Activated T-cell treated with anti-CD3 and anti-CD28 coated beads, Interleukin-2, amount 50 U/mL, for 4 hours (primary cell): ENCODE measurements around the gene AEBP1. TPM values are rescaled to one million over a fixed set of nuclear protein-coding genes. Genes with fewer than 3 reads are reported as not detected.
A peak's percentile ranks its signal among the peaks of the same experiment; 100 is the strongest.
"Not testable (repeated sequence)": the region's sequence is repeated elsewhere in the genome, so short reads cannot be mapped to it uniquely, and the experiment has no call there.

Source experiments
- ATAC-seq, 2 donors: fragments of 200-7000 bp; cut with Tn5 transposase; one replicate each; pipeline ENCODE4 v1.10.0; 2021
- DNase-seq: peaks from one replicate; pipeline ENCODE4 v3.0.0-alpha.2; 2020
- H3K27me3 Mint-ChIP-seq: one replicate; pipeline ENCODE4 v1.8.0; 2021; ENCODE audit warnings: low read depth, mixed read lengths
- H3K36me3 Mint-ChIP-seq: one replicate; pipeline ENCODE4 v1.8.0; 2022; ENCODE audit warnings: mixed read lengths; ENCODE audit not compliant: insufficient read depth
- H3K4me1 Mint-ChIP-seq: one replicate; pipeline ENCODE4 v1.8.0; 2021; ENCODE audit warnings: low read depth, mixed read lengths
- H3K4me3 Mint-ChIP-seq: one replicate; pipeline ENCODE4 v1.8.0; 2021; ENCODE audit warnings: mild to moderate bottlenecking, moderate library complexity, mixed read lengths
- H3K9me3 Mint-ChIP-seq: one replicate; pipeline ENCODE4 v1.8.0; 2021; ENCODE audit warnings: mixed read lengths
- total RNA-seq, 3 donors: library from RNA; stranded (reverse); gene quantifications; one replicate each; pipeline ENCODE4 v1.2.1, GENCODE V29; 2021

AEBP1 gene
- total RNA-seq, 3 donors from 2014 or later, result 26.7 to 36.3 (median 35.7) TPM

DNA sequence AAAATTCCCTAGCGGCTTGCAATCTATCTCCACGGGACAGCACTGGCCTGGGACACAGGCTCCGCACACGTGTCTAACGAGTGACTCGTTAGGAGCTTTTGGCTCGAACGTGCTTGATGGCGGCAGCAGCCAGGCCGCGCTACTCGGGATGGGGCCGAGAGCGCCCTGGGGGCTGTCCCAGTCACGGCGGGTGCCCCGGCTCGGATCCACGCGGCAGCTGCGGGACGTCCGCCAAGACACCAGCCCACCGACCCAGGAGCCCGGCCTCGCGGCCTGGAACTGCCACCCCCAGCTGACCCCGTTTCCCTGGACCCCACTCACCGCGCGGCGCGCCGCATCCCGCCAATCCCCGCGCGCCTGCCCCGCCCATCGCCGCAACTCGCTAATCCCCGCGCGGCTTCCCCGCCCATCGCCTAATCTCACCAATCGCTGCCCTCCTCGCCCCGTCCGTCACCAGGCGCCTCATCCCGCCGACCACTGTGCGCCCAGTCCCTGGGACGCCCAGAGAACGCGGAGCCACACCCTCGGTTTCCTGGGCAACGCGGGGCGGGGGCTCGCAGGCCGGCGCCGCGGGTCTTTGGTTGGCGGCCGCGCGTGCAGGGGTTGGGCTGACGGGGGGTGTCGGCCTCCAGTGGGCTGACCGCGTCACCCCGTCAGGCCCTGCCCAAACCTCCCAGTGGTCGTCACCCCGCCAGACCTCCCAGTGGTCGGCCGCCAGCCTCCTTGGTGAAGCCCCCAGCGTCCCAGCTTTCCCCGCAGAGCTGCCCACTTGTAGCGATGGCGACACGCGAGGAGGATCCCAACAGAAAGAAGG is 19.3 kb downstream of the AEBP1 start, which contains the start of gene POLD2:
Gene POLD2, minus strand, starts transcription at position 359 of the 814 bp plus-strand sequence. CDS start 1,495 bp downstream, outside the sequence.
- Mint-ChIP-seq H3K4me1 (peaks cover 33% of the 10 kb centered on the region), H3K4me3 (peak within 1 kb of the TSS; percentile 88), H3K36me3 (peaks cover 29% of the 10 kb centered on the region), H3K27me3 (peaks cover 3% of the 10 kb centered on the region), H3K9me3 (no peaks in the 10 kb centered on the region)
- ATAC-seq (peak; percentile 99), DNase-seq (peak; percentile 97)

DNA sequence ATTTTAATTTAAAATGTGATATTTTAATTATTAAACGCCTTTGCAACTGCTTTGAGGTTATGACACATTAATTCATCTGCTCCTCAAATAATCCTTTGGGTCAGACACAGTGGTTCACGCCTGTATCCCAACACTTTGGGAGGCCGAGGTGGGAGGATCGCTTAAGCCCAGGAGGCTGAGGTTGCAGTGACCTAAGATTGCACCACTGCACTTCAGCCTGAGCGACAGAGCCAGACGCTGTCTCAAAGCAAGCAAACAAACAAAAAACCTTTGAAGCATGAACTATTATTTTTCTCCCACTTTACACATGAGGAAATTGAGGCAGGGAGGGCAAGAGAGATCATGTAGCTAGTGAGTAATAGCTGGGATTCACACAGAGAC is 20.7 kb downstream of the AEBP1 start:
- Mint-ChIP-seq H3K36me3 (peaks cover 19% of the 10 kb centered on the region), H3K4me3 (peak overlapping the region; percentile 62), H3K27me3 (peaks cover 3% of the 10 kb centered on the region), H3K9me3 (no peaks in the 10 kb centered on the region), H3K4me1 (peaks cover 30% of the 10 kb centered on the region)
- ATAC-seq (no peak), DNase-seq (no peak)

DNA sequence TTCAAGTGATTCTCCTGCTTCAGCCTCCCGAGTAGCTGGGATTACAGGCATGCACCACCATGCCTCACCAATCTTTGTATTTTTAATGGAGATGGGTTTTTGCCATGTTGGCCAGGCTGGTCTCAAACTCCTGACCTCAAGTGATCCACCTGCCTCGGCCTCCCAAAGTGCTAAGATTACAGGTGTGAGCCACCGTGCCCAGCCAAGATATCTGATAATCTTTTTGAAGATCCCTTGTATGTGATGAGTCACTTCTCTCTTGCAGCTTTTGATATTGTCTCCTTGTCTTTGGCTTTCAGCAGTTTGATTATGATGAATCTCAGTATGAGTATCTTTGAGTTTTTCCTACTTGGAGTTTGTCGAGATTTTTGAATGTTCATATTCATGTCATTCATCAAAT is 22.4 kb downstream of the AEBP1 start:
- H3K9me3 Mint-ChIP-seq, H3K4me3 Mint-ChIP-seq, H3K27me3 Mint-ChIP-seq, ATAC-seq, H3K36me3 Mint-ChIP-seq, DNase-seq: not testable (repeated sequence)
- H3K4me1 Mint-ChIP-seq, result peaks cover 14% of the 10 kb centered on the region

GRCh38 chr7:44127161-44127560 is 23.0 kb downstream of the AEBP1 start:
- no peaks in the 10 kb centered on the region for H3K9me3 Mint-ChIP-seq
- H3K27me3 Mint-ChIP-seq, result peaks cover 3% of the 10 kb centered on the region
- ATAC-seq, result no peak
- H3K4me3 Mint-ChIP-seq, result no peak overlapping the region
- H3K4me1 Mint-ChIP-seq, result peaks cover 10% of the 10 kb centered on the region
- no peak for DNase-seq
- peaks cover 5% of the 10 kb centered on the region for H3K36me3 Mint-ChIP-seq

DNA sequence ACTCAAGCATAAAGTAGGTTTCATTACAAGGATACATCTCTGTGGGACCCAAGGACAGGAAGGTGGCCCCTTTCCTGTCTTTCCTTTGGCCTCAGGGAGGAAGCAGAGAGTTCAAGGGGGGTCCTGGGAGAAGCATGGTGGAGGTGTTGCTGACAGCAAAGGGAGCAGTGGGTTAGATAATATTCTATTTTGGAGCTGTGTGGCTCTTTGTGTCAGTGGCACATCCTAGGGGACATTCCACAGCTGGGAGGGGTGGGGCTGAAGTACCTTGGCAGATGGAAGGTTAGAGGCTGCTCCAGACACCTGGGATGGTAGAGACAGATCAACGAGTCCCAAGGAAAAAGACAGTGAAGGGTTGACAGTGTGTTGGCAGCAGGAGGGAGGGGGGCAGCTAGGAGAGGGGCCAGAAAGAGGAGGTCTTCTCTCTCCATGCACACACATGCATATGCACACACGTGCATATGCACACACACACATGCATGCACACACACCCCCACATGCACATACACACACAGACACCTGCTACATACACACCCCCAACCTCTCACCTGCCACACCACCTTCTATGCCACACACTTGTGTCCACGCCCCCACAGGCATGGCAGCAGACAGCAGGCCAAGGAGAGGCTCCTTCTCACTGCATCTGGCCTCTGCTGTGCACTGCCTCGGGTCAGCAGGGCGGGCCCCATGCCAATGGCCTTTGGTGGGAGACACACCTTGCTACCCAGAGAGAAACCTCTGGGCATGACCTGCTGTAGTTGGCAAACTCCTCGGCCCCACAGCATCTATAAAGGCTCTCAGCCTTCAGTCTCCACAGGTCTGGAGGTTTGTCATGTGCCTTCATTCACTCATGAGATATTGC is 24.8 kb downstream of the AEBP1 start:
- H3K36me3 Mint-ChIP-seq, result peaks cover 2% of the 10 kb centered on the region
- H3K27me3 Mint-ChIP-seq, result peaks cover 3% of the 10 kb centered on the region
- H3K9me3 Mint-ChIP-seq, result no peaks in the 10 kb centered on the region
- H3K4me1 Mint-ChIP-seq, result peaks cover 3% of the 10 kb centered on the region
- DNase-seq (no peak), ATAC-seq (no peak)
- H3K4me3 Mint-ChIP-seq, result no peak overlapping the region

DNA sequence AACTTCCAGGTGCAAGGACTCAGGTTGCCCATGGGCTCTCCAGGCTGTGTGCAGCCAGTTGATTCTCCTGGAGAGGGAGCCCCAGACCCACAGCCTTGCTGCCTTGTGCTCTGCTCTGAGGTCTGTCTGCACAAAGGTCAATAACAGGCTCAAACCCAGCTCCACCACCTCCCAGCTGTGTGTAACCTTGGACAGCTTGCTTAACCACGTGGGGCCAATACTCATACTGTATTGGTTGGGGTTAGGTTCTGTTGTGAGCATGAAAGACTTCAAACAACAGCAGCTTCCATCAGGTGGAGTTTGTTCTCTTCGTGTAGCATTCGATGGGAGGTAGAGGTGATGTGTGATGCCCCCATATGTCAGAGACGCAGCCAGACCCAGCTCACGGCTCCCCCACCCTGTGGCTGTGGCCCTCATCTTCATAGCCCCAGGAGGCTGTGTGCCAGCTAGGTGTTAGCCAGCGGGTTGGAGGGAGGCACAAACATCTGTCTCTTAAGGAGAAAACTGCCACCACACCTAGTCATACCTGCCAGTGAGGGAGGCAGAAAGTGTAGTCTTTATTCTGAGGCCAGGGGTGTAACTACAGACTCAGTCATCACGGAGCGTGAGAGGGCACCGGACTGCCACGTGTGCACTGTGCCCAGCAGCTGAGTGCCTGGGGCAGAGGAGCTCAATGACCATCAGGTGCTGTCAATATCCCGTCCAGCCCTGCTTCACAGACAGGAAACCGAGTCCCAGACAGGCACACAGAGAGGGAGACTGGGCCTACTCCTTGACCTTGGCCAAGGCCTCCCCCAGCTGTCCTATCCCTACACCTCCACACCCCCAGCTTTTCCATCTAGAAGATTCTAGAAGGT is 27.3 kb downstream of the AEBP1 start:
- peaks cover 2% of the 10 kb centered on the region for H3K36me3 Mint-ChIP-seq
- H3K4me3 Mint-ChIP-seq, result no peak overlapping the region
- peak in 1 of 2 donors; percentile 48 for ATAC-seq
- no peaks in the 10 kb centered on the region for H3K4me1 Mint-ChIP-seq
- no peaks in the 10 kb centered on the region for H3K9me3 Mint-ChIP-seq
- H3K27me3 Mint-ChIP-seq, result peaks cover 5% of the 10 kb centered on the region
- no peak for DNase-seq

GRCh38 chr7:44132039-44132438 is 27.9 kb downstream of the AEBP1 start:
- no peaks in the 10 kb centered on the region for H3K4me1 Mint-ChIP-seq
- DNase-seq, result no peak
- H3K9me3 Mint-ChIP-seq, result no peaks in the 10 kb centered on the region
- H3K36me3 Mint-ChIP-seq, result peaks cover 2% of the 10 kb centered on the region
- no peak for ATAC-seq
- no peak overlapping the region for H3K4me3 Mint-ChIP-seq
- peaks cover 5% of the 10 kb centered on the region for H3K27me3 Mint-ChIP-seq

GRCh38 chr7:44133295-44133694 is 29.1 kb downstream of the AEBP1 start:
- DNase-seq (no peak), ATAC-seq (no peak)
- Mint-ChIP-seq H3K27me3 (peaks cover 2% of the 10 kb centered on the region), H3K36me3 (no peaks in the 10 kb centered on the region), H3K4me3 (no peak overlapping the region), H3K9me3 (no peaks in the 10 kb centered on the region), H3K4me1 (no peaks in the 10 kb centered on the region)

GRCh38 chr7:44134943-44135628 is 30.9 kb downstream of the AEBP1 start:
- ATAC-seq, result no peak
- H3K27me3 Mint-ChIP-seq, result peaks cover 2% of the 10 kb centered on the region
- no peaks in the 10 kb centered on the region for H3K36me3 Mint-ChIP-seq
- no peaks in the 10 kb centered on the region for H3K4me1 Mint-ChIP-seq
- no peaks in the 10 kb centered on the region for H3K9me3 Mint-ChIP-seq
- no peak overlapping the region for H3K4me3 Mint-ChIP-seq
- DNase-seq, result no peak

DNA sequence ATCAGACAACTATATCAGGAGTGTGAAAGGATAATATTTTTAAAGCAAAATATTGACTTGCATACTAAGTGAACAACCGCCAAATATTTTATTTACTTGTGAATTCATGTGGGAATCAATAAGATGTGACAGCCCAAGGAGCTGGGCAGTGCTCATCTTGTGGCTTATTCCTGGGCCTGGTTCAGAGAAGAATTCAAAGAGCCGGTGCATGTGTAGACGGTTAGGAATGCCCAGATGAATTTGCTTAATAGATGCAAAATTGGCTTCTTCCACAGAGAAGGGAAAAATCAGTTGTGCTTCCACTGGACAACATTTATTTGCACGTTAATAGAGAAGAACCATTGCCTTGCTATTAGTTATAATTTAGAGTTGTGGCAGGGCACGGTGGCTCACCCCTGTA is 32.6 kb downstream of the AEBP1 start:
- no peak overlapping the region for H3K4me3 Mint-ChIP-seq
- H3K27me3 Mint-ChIP-seq, result peaks cover 2% of the 10 kb centered on the region
- DNase-seq (no peak), ATAC-seq (no peak)
- H3K36me3 Mint-ChIP-seq, result no peaks in the 10 kb centered on the region
- H3K4me1 Mint-ChIP-seq, result no peaks in the 10 kb centered on the region
- H3K9me3 Mint-ChIP-seq, result no peaks in the 10 kb centered on the region

GRCh38 chr7:44138698-44139097 is 34.6 kb downstream of the AEBP1 start:
- Mint-ChIP-seq H3K9me3 (no peaks in the 10 kb centered on the region), H3K4me3 (no peak overlapping the region), H3K27me3 (peaks cover 2% of the 10 kb centered on the region), H3K4me1 (no peaks in the 10 kb centered on the region), H3K36me3 (no peaks in the 10 kb centered on the region)
- ATAC-seq (peak in 1 of 2 donors; percentile 21), DNase-seq (no peak)

GRCh38 chr7:44139311-44140010 is 35.3 kb downstream of the AEBP1 start:
- H3K9me3 Mint-ChIP-seq, result no peaks in the 10 kb centered on the region
- ATAC-seq (no peak), DNase-seq (no peak)
- no peak overlapping the region for H3K4me3 Mint-ChIP-seq
- no peaks in the 10 kb centered on the region for H3K4me1 Mint-ChIP-seq
- peaks cover 6% of the 10 kb centered on the region for H3K27me3 Mint-ChIP-seq
- no peaks in the 10 kb centered on the region for H3K36me3 Mint-ChIP-seq

- Mint-ChIP-seq H3K4me1 (peaks cover 4% of the 10 kb centered on the region), H3K4me3 (no peak overlapping the region), H3K27me3 (peaks cover 10% of the 10 kb centered on the region), H3K36me3 (no peaks in the 10 kb centered on the region), H3K9me3 (no peaks in the 10 kb centered on the region)
- DNase-seq (no peak), ATAC-seq (no peak)
Measured at GRCh38 chr7:44140341-44140740, 36.2 kb downstream of the AEBP1 start.
